Activated T-helper 2 cell treated with anti-CD3 and anti-CD28 coated beads, Interferon-gamma antibody, Interleukin-2, Interleukin-4, amounts not matched to agents 10 μg/mL and 5 μg/mL and 100 μg/mL, durations not matched to agents 14 hours and 24 hours and 36 hours (primary cell): ENCODE results near the gene REM2. TPM values are rescaled to one million over a fixed set of nuclear protein-coding genes. Genes with fewer than 3 reads are reported as not detected.

Experiments used
- DNase-seq: peaks from one replicate; pipeline ENCODE4 v3.0.0; 2021; ENCODE audit warnings: low spot score
- H3K27ac Mint-ChIP-seq: one replicate; pipeline ENCODE4 v1.8.0; 2021; ENCODE audit warnings: mixed read lengths
- H3K27me3 Mint-ChIP-seq: one replicate; pipeline ENCODE4 v1.8.0; 2021; ENCODE audit warnings: low read depth, mixed read lengths
- H3K36me3 Mint-ChIP-seq: one replicate; pipeline ENCODE4 v1.8.0; 2021; ENCODE audit warnings: low read depth, mixed read lengths
- H3K4me1 Mint-ChIP-seq: one replicate; pipeline ENCODE4 v1.8.0; 2021; ENCODE audit warnings: low read depth, mixed read lengths
- H3K4me3 Mint-ChIP-seq: one replicate; pipeline ENCODE4 v1.8.0; 2021; ENCODE audit warnings: low read depth, mild to moderate bottlenecking, moderate library complexity, mixed read lengths
- H3K9me3 Mint-ChIP-seq: one replicate; pipeline ENCODE4 v1.8.0; 2021; ENCODE audit warnings: mixed read lengths
- intact Hi-C: fragments of 100-400 bp; cut with micrococcal nuclease; formaldehyde crosslinking; loops from one replicate; pipeline ENCODE4 v1.15.1; 2023
- total RNA-seq: library from RNA; stranded (reverse); gene quantifications from 2 replicates; pipeline ENCODE4 v1.2.3, GENCODE V29; 2022

Gene REM2, protein sequence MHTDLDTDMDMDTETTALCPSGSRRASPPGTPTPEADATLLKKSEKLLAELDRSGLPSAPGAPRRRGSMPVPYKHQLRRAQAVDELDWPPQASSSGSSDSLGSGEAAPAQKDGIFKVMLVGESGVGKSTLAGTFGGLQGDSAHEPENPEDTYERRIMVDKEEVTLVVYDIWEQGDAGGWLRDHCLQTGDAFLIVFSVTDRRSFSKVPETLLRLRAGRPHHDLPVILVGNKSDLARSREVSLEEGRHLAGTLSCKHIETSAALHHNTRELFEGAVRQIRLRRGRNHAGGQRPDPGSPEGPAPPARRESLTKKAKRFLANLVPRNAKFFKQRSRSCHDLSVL
- total RNA-seq, result 0.28 and 0.30 TPM in 2 replicates

DNA sequence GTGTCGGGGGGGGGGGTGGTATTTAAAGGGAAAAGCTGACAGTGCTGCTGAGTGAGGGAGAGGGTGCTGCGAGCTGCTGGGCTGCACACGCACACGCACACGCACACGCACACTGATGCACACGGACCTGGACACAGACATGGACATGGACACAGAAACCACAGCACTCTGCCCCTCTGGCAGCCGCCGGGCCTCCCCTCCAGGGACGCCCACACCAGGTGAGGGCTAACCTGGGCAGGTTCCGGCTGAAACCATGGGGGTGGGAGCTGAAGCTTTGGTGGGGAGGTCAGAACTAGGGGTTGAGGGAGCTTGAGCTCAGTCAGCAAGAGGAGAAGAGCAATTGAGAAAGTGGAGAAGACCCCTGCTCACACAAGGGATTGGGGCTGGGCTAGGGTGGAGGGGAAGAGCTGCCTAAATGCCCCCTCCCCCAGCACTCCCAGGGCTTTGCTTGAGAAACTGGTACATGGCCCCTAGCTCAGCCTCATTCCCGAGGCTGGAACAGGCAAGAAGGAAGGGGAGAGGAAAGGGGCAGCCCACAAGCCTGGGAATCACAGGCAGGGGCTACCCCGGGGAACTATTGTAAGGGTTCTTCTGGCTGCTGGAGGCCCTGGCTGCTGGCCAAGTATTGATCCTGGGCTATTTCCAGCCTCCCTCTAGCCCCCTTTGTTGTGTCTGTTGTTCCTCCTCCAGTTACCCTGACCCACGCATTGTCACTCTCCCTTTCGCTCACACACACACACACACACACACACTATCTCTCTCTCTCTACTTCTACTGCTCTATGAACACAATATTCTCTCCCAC lies at the start of gene REM2:
Gene REM2, plus strand, starts transcription at position 50 of the 804 bp plus-strand sequence. Its CDS starts 66 bp downstream, at position 116.
- no peak within 1 kb of the TSS for H3K27ac Mint-ChIP-seq
- no peak within 1 kb of the TSS for H3K4me3 Mint-ChIP-seq
- intact Hi-C loops, result no loop called here
- peaks cover 22% of the 10 kb centered on the region for H3K4me1 Mint-ChIP-seq
- H3K36me3 Mint-ChIP-seq, result peaks cover 7% of the 10 kb centered on the region
- peaks cover 11% of the 10 kb centered on the region for H3K27me3 Mint-ChIP-seq
- no peaks in the 10 kb centered on the region for H3K9me3 Mint-ChIP-seq
- DNase-seq, result no peak

DNA sequence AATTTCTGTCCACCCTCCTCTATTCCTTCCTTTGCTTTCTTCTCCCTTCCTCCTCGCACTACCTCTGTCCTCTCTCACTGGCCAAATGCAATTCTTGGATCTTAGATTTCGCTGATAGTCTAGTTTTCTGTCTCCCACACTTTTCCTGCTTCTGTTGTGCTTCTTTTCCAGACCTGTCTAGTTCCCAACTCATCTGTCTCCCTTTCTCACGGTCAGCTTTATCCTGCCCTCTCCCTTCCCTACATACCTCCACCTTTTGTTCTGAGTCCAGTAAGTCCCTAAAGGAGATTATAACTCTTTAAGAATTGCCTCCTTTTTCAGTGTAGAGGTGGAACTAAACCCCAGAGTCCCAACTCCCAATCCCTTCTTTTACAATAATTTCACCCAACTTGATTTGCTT lies 47.5 kb upstream of the REM2 start:
- no peak overlapping the region for H3K4me3 Mint-ChIP-seq
- intact Hi-C loops, result no loop called here
- H3K36me3 Mint-ChIP-seq, result peaks cover 55% of the 10 kb centered on the region
- no peaks in the 10 kb centered on the region for H3K9me3 Mint-ChIP-seq
- H3K27ac Mint-ChIP-seq, result peak overlapping the region; percentile 0
- DNase-seq, result no peak
- H3K27me3 Mint-ChIP-seq, result peaks cover 21% of the 10 kb centered on the region
- peaks cover 13% of the 10 kb centered on the region for H3K4me1 Mint-ChIP-seq

DNA sequence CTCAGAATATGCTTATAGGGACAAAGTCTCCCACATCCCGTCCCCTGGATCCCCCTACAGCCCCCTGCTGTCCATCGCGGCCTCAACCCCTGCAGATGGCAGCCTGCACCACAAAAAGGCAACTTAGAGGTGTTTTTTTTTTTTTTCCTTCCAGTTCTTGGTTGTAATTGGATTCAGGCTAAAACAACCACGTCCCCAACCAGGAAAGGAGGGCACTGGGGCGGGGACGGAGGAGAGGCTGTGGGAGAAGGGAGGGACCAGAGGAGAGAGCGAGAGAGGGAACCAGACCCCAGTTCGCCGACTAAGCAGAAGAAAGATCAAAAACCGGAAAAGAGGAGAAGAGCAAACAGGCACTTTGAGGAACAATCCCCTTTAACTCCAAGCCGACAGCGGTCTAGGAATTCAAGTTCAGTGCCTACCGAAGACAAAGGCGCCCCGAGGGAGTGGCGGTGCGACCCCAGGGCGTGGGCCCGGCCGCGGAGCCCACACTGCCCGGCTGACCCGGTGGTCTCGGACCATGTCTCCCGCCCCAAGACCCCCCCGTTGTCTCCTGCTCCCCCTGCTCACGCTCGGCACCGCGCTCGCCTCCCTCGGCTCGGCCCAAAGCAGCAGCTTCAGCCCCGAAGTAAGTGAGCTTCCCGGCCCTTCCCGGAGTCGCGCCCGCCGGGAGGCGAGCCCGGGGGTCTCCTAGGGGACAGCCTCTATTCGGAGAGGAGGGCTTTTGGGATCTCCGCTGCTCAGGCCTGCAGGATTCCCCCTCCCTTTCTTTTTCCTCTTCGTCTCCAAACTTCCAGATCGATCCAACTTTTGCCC lies 46.5 kb upstream of the REM2 start, which contains the start of gene MMP14:
Gene MMP14, plus strand, starts transcription at position 285 of the 813 bp plus-strand sequence. Its CDS starts 233 bp downstream, at position 518.
- Mint-ChIP-seq H3K36me3 (peaks cover 49% of the 10 kb centered on the region), H3K4me3 (peak within 1 kb of the TSS; percentile 60), H3K27ac (peak within 1 kb of the TSS; percentile 0), H3K9me3 (no peaks in the 10 kb centered on the region), H3K4me1 (peaks cover 8% of the 10 kb centered on the region), H3K27me3 (peaks cover 21% of the 10 kb centered on the region)
- intact Hi-C loops, result no loop called here
- DNase-seq, result no peak

DNA sequence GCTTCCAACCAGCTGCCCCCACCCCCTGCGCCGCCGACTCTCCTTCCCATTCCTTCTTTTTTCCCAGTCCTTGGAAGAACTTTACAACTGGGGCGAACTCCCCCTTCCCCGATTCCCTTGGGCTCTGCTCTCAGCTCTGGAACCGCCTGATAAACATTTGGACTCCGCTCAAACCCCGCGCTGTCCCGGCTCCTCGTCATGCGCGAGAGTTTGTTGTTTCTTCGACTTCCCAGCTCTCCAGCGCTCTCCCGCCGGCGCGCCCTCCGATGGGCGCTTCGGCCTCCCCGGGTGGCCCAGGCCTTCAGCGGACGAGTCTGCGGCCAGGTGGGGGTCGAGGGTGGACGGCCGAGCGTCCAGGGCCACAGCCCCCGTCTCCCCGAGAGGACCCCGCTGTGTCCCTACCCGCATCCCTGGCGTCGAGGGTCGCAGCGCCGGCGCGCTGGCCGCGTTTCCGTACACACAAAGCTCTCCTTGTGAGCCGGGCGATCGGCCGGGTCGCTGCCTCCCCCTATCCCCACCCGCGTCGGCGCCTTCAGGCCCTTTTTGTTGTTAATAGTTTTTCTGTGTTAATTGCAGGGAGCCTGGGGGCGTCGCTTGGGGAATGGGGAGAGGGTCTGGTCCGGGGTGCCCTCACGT lies 45.8 kb upstream of the REM2 start:
- DNase-seq, result no peak
- intact Hi-C loops, result no loop called here
- Mint-ChIP-seq H3K27ac (no peak overlapping the region), H3K9me3 (no peaks in the 10 kb centered on the region), H3K4me1 (peaks cover 3% of the 10 kb centered on the region), H3K27me3 (peaks cover 21% of the 10 kb centered on the region), H3K36me3 (peaks cover 43% of the 10 kb centered on the region), H3K4me3 (peak overlapping the region; percentile 60)

DNA sequence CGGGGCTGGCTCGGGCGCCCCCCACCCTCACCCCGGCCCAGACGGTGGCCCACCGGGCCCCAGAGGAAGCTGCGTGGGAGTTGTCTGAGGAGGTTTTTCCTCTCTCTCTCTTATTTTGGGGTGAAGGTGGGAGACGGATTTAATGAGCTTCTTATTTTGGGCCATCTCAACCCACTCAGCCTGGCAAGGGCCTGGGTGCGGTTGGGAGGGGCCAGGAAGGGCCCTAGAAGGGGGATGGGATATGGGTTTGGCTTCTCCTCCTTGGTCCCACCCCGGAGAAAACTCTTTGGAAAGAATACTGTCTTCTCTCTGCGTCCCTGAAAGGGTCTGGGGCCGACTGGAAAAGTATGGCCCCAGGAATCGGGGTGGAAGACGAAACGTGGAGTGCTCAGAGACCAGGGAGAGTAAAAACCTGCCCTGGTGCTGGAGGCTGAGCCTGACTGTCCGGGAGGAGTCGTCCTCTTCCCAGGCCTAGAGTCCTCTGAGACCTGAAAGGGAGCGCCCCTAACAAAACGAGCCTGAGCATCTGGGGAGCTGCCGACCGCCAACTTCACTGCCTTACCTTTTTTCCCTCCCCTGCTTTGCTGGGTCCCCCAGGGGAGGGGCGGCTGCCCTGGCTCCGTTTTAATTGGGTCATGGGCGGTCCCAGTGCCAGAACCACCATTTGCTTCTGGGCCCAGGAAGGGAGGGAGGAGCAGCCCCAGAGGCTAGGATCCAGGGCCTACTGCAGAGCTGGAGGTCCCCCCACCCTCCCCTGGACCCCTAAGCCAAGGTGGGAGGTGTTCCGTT lies 45.1 kb upstream of the REM2 start:
- Mint-ChIP-seq H3K4me1 (peaks cover 3% of the 10 kb centered on the region), H3K4me3 (no peak overlapping the region), H3K9me3 (no peaks in the 10 kb centered on the region), H3K27ac (no peak overlapping the region), H3K27me3 (peaks cover 21% of the 10 kb centered on the region), H3K36me3 (peaks cover 39% of the 10 kb centered on the region)
- no peak for DNase-seq
- intact Hi-C loops, result no loop called here

DNA sequence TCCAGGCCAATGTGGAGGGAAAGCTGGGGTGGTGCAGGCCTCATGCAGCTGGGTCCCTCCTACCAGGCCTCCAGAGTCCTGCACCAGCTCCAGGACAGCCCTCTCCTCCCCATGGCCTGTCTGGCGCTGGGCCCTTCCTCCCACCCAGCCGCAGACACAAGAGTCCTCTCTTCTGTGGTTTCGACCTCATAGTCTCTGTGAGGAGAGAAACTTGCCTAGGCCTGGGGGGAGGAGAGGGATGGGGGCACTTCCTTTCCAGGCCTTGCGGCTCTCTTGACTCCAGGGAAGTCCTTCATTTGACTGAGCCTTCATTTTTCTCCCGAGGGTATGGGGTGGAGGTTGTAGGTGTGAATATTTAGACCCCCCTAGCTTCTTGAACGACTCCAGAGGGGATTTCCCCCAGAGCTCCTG lies 44.4 kb upstream of the REM2 start:
- DNase-seq, result no peak
- no peak overlapping the region for H3K27ac Mint-ChIP-seq
- no peak overlapping the region for H3K4me3 Mint-ChIP-seq
- H3K9me3 Mint-ChIP-seq, result no peaks in the 10 kb centered on the region
- peaks cover 21% of the 10 kb centered on the region for H3K27me3 Mint-ChIP-seq
- peaks cover 35% of the 10 kb centered on the region for H3K36me3 Mint-ChIP-seq
- intact Hi-C loops, result no loop called here
- H3K4me1 Mint-ChIP-seq, result peaks cover 3% of the 10 kb centered on the region

DNA sequence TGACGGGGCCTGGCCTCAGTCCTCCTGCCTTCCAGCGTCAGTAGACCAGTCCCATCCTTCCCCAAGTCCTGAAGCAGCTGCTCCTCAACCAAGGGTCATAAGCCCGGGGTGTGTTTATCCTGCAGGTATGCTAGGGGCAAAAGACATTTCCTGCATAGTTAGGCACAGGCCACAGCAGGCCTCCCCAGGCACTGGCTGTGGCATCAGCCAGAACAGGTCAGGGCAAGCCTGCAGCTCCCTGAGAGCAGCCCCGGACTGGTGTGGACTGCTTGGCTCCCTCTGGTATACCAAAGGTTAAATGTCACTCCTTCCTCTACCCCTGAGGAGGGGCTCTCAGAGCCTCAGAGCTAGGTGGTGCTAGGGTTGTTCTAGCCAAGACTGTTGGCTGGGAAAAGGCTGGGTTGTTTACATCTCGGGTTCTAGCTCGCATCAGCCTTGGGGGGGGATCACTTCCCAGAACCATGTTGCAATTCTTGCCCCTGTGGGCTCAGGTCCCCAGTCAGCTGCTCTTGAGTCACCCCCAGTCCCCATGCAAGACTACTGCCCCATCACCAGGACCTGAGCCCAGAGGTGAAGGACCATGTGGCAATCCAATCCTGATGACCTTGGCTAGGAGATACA lies 43.8 kb upstream of the REM2 start:
- DNase-seq, result no peak
- Mint-ChIP-seq H3K27ac (no peak overlapping the region), H3K27me3 (peaks cover 21% of the 10 kb centered on the region), H3K9me3 (no peaks in the 10 kb centered on the region), H3K4me1 (peaks cover 3% of the 10 kb centered on the region), H3K4me3 (no peak overlapping the region), H3K36me3 (peaks cover 29% of the 10 kb centered on the region)
- intact Hi-C loops, result no loop called here

DNA sequence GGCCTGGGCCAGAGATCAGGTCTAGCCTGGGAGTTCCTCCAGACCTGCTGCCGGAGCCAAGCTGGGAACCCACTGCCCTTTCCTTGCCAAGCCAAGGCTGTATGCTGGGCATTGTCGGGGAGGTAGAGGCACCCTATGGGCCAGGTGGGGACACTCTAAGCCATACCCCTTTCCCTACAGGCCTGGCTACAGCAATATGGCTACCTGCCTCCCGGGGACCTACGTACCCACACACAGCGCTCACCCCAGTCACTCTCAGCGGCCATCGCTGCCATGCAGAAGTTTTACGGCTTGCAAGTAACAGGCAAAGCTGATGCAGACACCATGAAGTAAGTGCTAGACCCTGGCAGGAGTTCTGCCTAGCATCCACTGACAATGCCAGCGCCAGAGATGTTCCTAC lies 41.7 kb upstream of the REM2 start:
- Mint-ChIP-seq H3K36me3 (peaks cover 11% of the 10 kb centered on the region), H3K4me1 (peaks cover 3% of the 10 kb centered on the region), H3K27ac (no peak overlapping the region), H3K27me3 (peaks cover 18% of the 10 kb centered on the region), H3K9me3 (no peaks in the 10 kb centered on the region), H3K4me3 (no peak overlapping the region)
- intact Hi-C loops, result no loop called here
- no peak for DNase-seq

DNA sequence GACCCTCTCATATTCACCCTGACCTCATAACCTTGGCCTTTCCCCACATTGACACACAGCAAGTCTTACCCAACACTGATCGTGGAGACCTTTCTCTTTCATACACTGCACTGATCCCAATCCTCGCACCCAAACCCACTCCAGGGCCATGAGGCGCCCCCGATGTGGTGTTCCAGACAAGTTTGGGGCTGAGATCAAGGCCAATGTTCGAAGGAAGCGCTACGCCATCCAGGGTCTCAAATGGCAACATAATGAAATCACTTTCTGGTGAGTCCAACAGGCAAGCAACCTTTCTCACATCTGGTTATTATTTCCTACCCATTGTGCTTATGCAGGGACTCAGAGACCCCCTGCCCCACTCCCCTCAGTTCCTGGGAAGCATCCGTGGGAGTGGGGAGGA lies 41.3 kb upstream of the REM2 start:
- peaks cover 9% of the 10 kb centered on the region for H3K36me3 Mint-ChIP-seq
- H3K4me1 Mint-ChIP-seq, result peaks cover 3% of the 10 kb centered on the region
- no peaks in the 10 kb centered on the region for H3K9me3 Mint-ChIP-seq
- H3K27ac Mint-ChIP-seq, result no peak overlapping the region
- H3K4me3 Mint-ChIP-seq, result no peak overlapping the region
- intact Hi-C loops, result no loop called here
- DNase-seq, result no peak
- peaks cover 19% of the 10 kb centered on the region for H3K27me3 Mint-ChIP-seq

DNA sequence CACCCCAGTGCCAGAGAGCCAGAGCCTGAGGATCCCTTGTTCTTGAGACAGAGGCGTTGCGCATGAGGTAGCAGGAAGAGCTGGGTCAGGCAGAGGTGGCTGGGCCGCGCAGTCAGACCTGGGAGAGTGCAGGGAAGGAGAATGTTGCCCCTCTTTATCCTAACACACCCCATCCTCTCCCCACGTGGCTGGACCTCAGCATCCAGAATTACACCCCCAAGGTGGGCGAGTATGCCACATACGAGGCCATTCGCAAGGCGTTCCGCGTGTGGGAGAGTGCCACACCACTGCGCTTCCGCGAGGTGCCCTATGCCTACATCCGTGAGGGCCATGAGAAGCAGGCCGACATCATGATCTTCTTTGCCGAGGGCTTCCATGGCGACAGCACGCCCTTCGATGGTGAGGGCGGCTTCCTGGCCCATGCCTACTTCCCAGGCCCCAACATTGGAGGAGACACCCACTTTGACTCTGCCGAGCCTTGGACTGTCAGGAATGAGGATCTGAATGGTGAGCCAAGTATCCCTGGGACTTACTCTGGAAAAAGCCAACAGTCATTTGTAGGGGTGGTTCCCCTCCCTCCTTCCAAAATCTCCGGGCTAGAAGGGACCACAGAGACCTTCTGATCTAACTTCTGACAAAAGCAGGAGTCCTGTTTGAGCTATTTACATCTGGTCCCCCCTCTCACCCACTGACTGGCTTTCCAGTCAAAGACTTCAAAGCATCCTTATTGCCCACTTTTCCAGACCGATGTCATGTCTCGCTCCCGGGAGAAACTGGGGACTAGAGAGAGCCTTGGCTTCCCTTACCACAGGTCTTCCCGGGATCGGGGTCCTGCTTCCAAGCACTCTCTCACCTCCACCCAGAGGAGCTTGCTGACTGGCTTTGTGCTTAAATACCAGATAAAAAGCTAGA lies 40.6 kb upstream of the REM2 start:
- no peak for DNase-seq
- intact Hi-C loops, result no loop called here
- Mint-ChIP-seq H3K9me3 (no peaks in the 10 kb centered on the region), H3K4me1 (no peaks in the 10 kb centered on the region), H3K4me3 (no peak overlapping the region), H3K36me3 (peaks cover 5% of the 10 kb centered on the region), H3K27me3 (peaks cover 15% of the 10 kb centered on the region), H3K27ac (no peak overlapping the region)
